HCT116 (cell line): Measurements from ENCODE around the gene OXCT1. TPM values are rescaled to one million over a fixed set of nuclear protein-coding genes. Genes with fewer than 3 reads are reported as not detected.

Source experiments
- ATAC-seq: fragments of 200-7000 bp; cut with Tn5 transposase; 2 replicates; pipeline ENCODE4 v1.9.1; 2020; ENCODE audit warnings: mild to moderate bottlenecking, moderate library complexity
- BruUV-seq: library from RNA; stranded (reverse); fragments of 400-500 nt; replicated peaks from 2 replicates; lab custom pipeline; 2021; lab: Mats Ljungman, UMichigan
- CTCF ChIA-PET: fragments of 300-600 bp; sonication (Branson Sonifier 250); formaldehyde crosslinking; loops from one replicate; lab custom pipeline; 2021; ENCODE audit warnings: antibody characterized with exemption; lab: Charles Lee
- POLR2A ChIA-PET: fragments of 300-600, 350-600 bp; sonication (Branson Sonifier 250); formaldehyde crosslinking; loops from one replicate; lab custom pipeline; 2021; ENCODE audit warnings: antibody characterized with exemption; lab: Charles Lee
- RAD21 ChIA-PET, 2 experiments: fragments of 300-600 bp; sonication (Branson Sonifier 250); formaldehyde crosslinking; loops; one replicate each; lab custom pipeline; 2023; ENCODE audit warnings: low total read pairs in 2 of 2; ENCODE audit not compliant: uncharacterized antibody in 2 of 2, unreplicated experiment in 2 of 2, low non-redundant PET in 1 of 2; lab: Charles Lee
- DNase-seq: peaks from one replicate; pipeline ENCODE4 v3.0.0-alpha.2; 2010; ENCODE audit warnings: low read depth, low spot score
- H2AFZ ChIP-seq: fragments of 200-600 bp; shearing (Covaris generic), sonication (generic); 2 replicates; pipeline ENCODE4 v1.6.1; 2017; ENCODE audit warnings: low read depth, mixed run types, mixed read lengths, antibody characterized with exemption, low read length; ENCODE audit not compliant: poor library complexity, severe bottlenecking
- H3K27ac ChIP-seq: 2 replicates; pipeline ENCODE4 v1.5.1; 2012; ENCODE audit warnings: low read depth, low read length
- H3K27me3 ChIP-seq: fragments of 200-600 bp; sonication (generic); 2 replicates; pipeline ENCODE4 v1.6.1; 2016; ENCODE audit warnings: mixed run types, low read length, mixed read lengths; ENCODE audit not compliant: insufficient read depth
- H3K36me3 ChIP-seq, 2 experiments: fragments of 200-500 bp in 1 of 2; fragments of 200-600 bp in 1 of 2; sonication (Bioruptor generic) in 1 of 2; sonication (generic) in 1 of 2; 2 replicates each; pipeline versions ENCODE4 v1.5.1 to v1.6.1; 2014 to 2016; ENCODE audit warnings: low read length in 2 of 2, inconsistent platforms in 1 of 2, mixed read lengths in 1 of 2, mixed run types in 1 of 2; ENCODE audit not compliant: insufficient read depth in 2 of 2, control insufficient read depth in 1 of 2
- H3K4me1 ChIP-seq, 2 experiments: fragments of 200-600 bp in 1 of 2; sonication (generic) in 1 of 2; 2 replicates each; pipeline versions ENCODE4 v1.5.1 to v1.6.1; 2012 to 2017; ENCODE audit warnings: low read length in 2 of 2, inconsistent platforms in 1 of 2, mild to moderate bottlenecking in 1 of 2, mixed read lengths in 1 of 2, mixed run types in 1 of 2, moderate library complexity in 1 of 2; ENCODE audit not compliant: insufficient read depth in 2 of 2, control insufficient read depth in 1 of 2
- H3K4me2 ChIP-seq: fragments of 200-600 bp; sonication (generic); 2 replicates; pipeline ENCODE4 v1.6.1; 2017; ENCODE audit warnings: mixed run types, low read length, mixed read lengths
- H3K4me3 ChIP-seq, 2 experiments: fragments of 200-600 bp in 1 of 2; sonication (generic) in 1 of 2; replicated peaks in 1 of 2; 2 replicates each; pipeline ENCODE4 v1.5.1; 2011 to 2016; ENCODE audit warnings: low read length in 2 of 2, control low read depth in 1 of 2, low read depth in 1 of 2, mild to moderate bottlenecking in 1 of 2, mixed read lengths in 1 of 2, mixed run types in 1 of 2
- H3K79me2 ChIP-seq: fragments of 200-600 bp; sonication (generic); 2 replicates; pipeline ENCODE4 v1.6.1; 2017; ENCODE audit warnings: mild to moderate bottlenecking, mixed run types, low read length, moderate library complexity, mixed read lengths; ENCODE audit not compliant: insufficient read depth
- H3K9ac ChIP-seq: fragments of 200-600 bp; sonication (generic); 2 replicates; pipeline ENCODE4 v1.6.1; 2016; ENCODE audit warnings: low read length, mixed read lengths
- H3K9me2 ChIP-seq: fragments of 200-600 bp; sonication (generic), shearing (Covaris generic); 2 replicates; pipeline ENCODE4 v1.6.1; 2017; ENCODE audit warnings: mixed run types, mild to moderate bottlenecking, moderate library complexity; ENCODE audit not compliant: insufficient read depth
- H3K9me3 ChIP-seq, 2 experiments: fragments of 200-500 bp in 1 of 2; fragments of 200-600 bp in 1 of 2; sonication (Bioruptor generic) in 1 of 2; sonication (generic) in 1 of 2; 2 replicates each; pipeline ENCODE4 v1.6.1; 2014 to 2017; ENCODE audit warnings: low read length in 2 of 2, mixed read lengths in 2 of 2, inconsistent platforms in 1 of 2, low read depth in 1 of 2, mild to moderate bottlenecking in 1 of 2, mixed run types in 1 of 2, moderate library complexity in 1 of 2; ENCODE audit not compliant: control insufficient read depth in 1 of 2, insufficient read depth in 1 of 2
- H4K20me1 ChIP-seq: fragments of 200-600 bp; sonication (generic), shearing (Covaris generic); 2 replicates; pipeline ENCODE4 v1.6.1; 2017; ENCODE audit warnings: mixed run types, mild to moderate bottlenecking, moderate library complexity; ENCODE audit not compliant: insufficient read depth
- ATF3 ChIP-seq: IDR thresholded peaks from 2 replicates; pipeline ENCODE4 v1.6.1; 2012
- CBX3 ChIP-seq: IDR thresholded peaks from 2 replicates; pipeline ENCODE4 v1.6.1; 2012; ENCODE audit warnings: low read depth
- CEBPB ChIP-seq: IDR thresholded peaks from 2 replicates; pipeline ENCODE4 v1.6.1; 2012; ENCODE audit warnings: low read depth
- EGR1 ChIP-seq: IDR thresholded peaks from 2 replicates; pipeline ENCODE4 v1.6.1; 2012; ENCODE audit warnings: low read depth
- ELF1 ChIP-seq: IDR thresholded peaks from 2 replicates; pipeline ENCODE4 v1.6.1; 2012; ENCODE audit warnings: low read depth, borderline replicate concordance
- EZH2 ChIP-seq: fragments of 200-600 bp; sonication (generic); IDR thresholded peaks from 2 replicates; pipeline ENCODE4 v1.6.1; 2017; ENCODE audit warnings: antibody characterized with exemption, mixed run types
- EZH2phosphoT487 ChIP-seq: fragments of 200-600 bp; IDR thresholded peaks from 2 replicates; pipeline ENCODE4 v1.6.1; 2018; ENCODE audit warnings: antibody characterized with exemption, borderline replicate concordance
- FOSL1 ChIP-seq: IDR thresholded peaks from 2 replicates; pipeline ENCODE4 v1.6.1; 2012; ENCODE audit warnings: low read depth
- JUND ChIP-seq: IDR thresholded peaks from 2 replicates; pipeline ENCODE4 v1.6.1; 2012
- MAX ChIP-seq: IDR thresholded peaks from 2 replicates; pipeline ENCODE4 v1.6.1; 2012
- POLR2A ChIP-seq: IDR thresholded peaks from 2 replicates; pipeline ENCODE4 v1.7.0; 2011; ENCODE audit warnings: borderline replicate concordance; ENCODE audit not compliant: insufficient read depth, insufficient read length; ENCODE audit errors: extremely low read depth
- RAD21 ChIP-seq: IDR thresholded peaks from 2 replicates; pipeline ENCODE4 v1.6.1; 2012; ENCODE audit warnings: low read depth, mild to moderate bottlenecking
- REST ChIP-seq: IDR thresholded peaks from 2 replicates; pipeline ENCODE4 v1.6.1; 2012; ENCODE audit warnings: low read depth
- SRF ChIP-seq: IDR thresholded peaks from 2 replicates; pipeline ENCODE4 v1.6.1; 2012; ENCODE audit warnings: low read depth
- ZBTB33 ChIP-seq: IDR thresholded peaks from 2 replicates; pipeline ENCODE4 v1.6.1; 2011; ENCODE audit warnings: mild to moderate bottlenecking, low read length, moderate library complexity; ENCODE audit not compliant: insufficient replicate concordance; ENCODE audit errors: extremely low read depth
- ZNF274 ChIP-seq: fragments of 200-500 bp; sonication (Bioruptor generic); IDR thresholded peaks from 2 replicates; pipeline ENCODE4 v1.6.1; 2014; ENCODE audit warnings: mild to moderate bottlenecking, low read depth, low read length, inconsistent platforms
- intact Hi-C: fragments of 100-400 bp; cut with micrococcal nuclease; formaldehyde crosslinking; loops from 2 replicates; pipeline ENCODE4 v1.10.0; 2022
- total RNA-seq: library from RNA; stranded (reverse); gene quantifications from one replicate; pipeline ENCODE4 v1.2.1, GENCODE V29; 2021; ENCODE audit not compliant: unreplicated experiment

Gene OXCT1
- total RNA-seq, 1 experiment from 2014 or later, result 28.1 TPM

GRCh38 chr5:41843456-41844370 is 26.5 kb downstream of the OXCT1 start (continued):
- TF ChIP-seq ZBTB33, result no peak
- no peak for TF ChIP-seq CEBPB
- TF ChIP-seq EGR1, result no peak

- Histone ChIP-seq H3K36me3 (peaks cover 0 to 12% of the 10 kb centered on the region in 2 experiments; a peak in 1 of 4 replicates), H3K4me2 (no peak overlapping the region), H3K9me2 (no peaks in the 10 kb centered on the region), H3K9ac (no peak overlapping the region), H3K27ac (no peak overlapping the region), H3K9me3 (no peaks in the 10 kb centered on the region), H4K20me1 (no peaks in the 10 kb centered on the region), H3K4me3 (no peak overlapping the region), H3K4me1 (no peaks in the 10 kb centered on the region), H3K27me3 (no peaks in the 10 kb centered on the region), H2AFZ (no peak overlapping the region), H3K79me2 (no peaks in the 10 kb centered on the region)
- BruUV-seq, result no TSS peak
- ChIA-PET CTCF (interaction anchor here (1.4 to 2.2 kb wide), 4 partner anchors 8 to 215 kb away, joined by 5 to 28 read pairs (median 7); no protein-coding TSS in a partner anchor), RAD21 (no interaction called here), POLR2A (no interaction called here)
- DNase-seq, result no peak
- intact Hi-C loops, result loop anchor here (1.0 to 2.0 kb wide), 3 partner anchors 134 to 938 kb away; no protein-coding TSS in a partner anchor
- ATAC-seq, result no peak
- TF ChIP-seq ATF3 (no peak), RAD21 (no peak), JUND (no peak), FOSL1 (no peak), POLR2A (no peak), ELF1 (no peak), ZBTB33 (no peak), EZH2 (no peak), CBX3 (no peak), ZNF274 (no peak), MAX (no peak), EZH2phosphoT487 (no peak), REST (no peak), SRF (no peak)
Observed at GRCh38 chr5:41842777-41843176, 27.4 kb downstream of the OXCT1 start.
